ENCODE results near the gene OTOG.

- TF ChIP-seq CTCF (conservative IDR thresholded peaks at IDR 0.05; ENCODE audit: low read depth, low read length) (no peak), EZH2 (IDR thresholded peaks at IDR 0.05; ENCODE audit: low read length, unreplicated experiment) (no peak)
These were observed 94.8 kb downstream of the OTOG start for GRCh38 chr11:17641792-17642350.
